ENCODE measurements around the gene PKD1L1. TPM values are rescaled to one million over a fixed set of nuclear protein-coding genes. Genes with fewer than 3 reads are reported as not detected.

Gene PKD1L1
- polyA plus RNA-seq, 2 of the 4 experiments (the other 2 are of a cell fraction): 0.21 TPM

DNA sequence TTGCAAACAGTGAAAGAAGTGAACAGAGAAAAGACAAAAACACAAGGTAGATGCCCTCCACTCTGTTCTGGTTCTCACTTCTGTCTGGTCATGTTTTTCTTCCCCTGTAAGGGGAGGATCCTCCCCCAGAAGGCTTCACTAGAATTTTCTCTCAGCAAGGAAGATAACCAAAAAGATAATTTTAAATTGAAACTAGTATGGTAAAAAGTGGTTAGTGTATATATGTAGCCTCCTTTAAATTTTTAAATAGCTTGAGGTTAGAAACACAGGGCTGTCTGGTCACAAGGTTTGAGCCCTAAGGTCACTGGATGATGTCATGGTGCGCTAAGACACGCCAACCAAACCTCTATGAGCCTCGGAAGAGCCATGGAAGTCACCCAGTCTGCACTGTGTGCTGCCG, 5.6 kb upstream of the PKD1L1 start (continued):
- TF ChIP-seq PHF8 (IDR thresholded peaks at IDR 0.05; ENCODE audit: borderline replicate concordance, low read depth) (no peak), RAD21 (conservative IDR thresholded peaks at IDR 0.05 in 1 of 2, IDR thresholded peaks at IDR 0.05 in 1 of 2) (no peak)

DNA sequence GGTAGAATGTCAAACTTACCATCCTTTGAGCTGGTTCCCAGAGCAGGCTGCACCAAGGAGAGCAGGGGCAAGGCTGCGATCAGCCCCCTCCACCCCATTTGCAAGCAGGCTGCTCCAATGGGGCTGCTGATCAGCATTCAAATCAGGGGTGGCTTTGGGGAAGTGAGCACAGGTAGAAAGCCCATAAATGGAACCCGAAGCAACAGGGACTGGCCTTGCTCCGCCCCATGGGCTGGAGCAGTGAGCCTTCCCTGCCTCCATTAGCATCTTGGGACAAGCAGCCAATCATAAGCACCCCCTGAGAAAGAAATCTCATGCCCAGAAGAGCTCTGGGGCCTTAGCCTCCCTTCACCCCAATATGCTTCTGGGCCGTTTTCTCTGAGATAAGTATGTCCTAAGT, 4.0 kb upstream of the PKD1L1 start:
- WGBS (ENCODE audit: missing lambda C conversion rate): 93% methylated on average over 4 of the region's 4 CpGs
- H3K9me3 ChIP-seq: no peaks in the 10 kb centered on the region
- H3K4me2 ChIP-seq: no peak overlapping the region
- no peak overlapping the region for H3K27ac ChIP-seq
- TF ChIP-seq RFX5 (IDR thresholded peaks at IDR 0.05) (no peak), RAD21 (conservative IDR thresholded peaks at IDR 0.05 in 1 of 2, IDR thresholded peaks at IDR 0.05 in 1 of 2) (no peak), HOXB13 (CRISPR knock-in tag; IDR thresholded peaks at IDR 0.05; ENCODE audit: low read depth) (no peak), FOSL2 (IDR thresholded peaks at IDR 0.05) (no peak), FOSL2 (CRISPR knock-in tag; IDR thresholded peaks at IDR 0.05) (no peak), POLR2AphosphoS2 (conservative IDR thresholded peaks at IDR 0.05; ENCODE audit: low read length) (no peak), JUN (IDR thresholded peaks at IDR 0.05) (no peak), GATA3 (IDR thresholded peaks at IDR 0.05; ENCODE audit: borderline replicate concordance) (no peak), KDM5A (IDR thresholded peaks at IDR 0.05) (no peak), PBX3 (IDR thresholded peaks at IDR 0.05) (no peak), ELK1 (IDR thresholded peaks at IDR 0.05; ENCODE audit: low read depth, low read length) (no peak), CEBPB (IDR thresholded peaks at IDR 0.05) (no peak), ZSCAN20 (CRISPR knock-in tag; IDR thresholded peaks at IDR 0.05) (no peak), FOXS1 (CRISPR knock-in tag; IDR thresholded peaks at IDR 0.05) (no peak)
- 0 out of 3 replicates have a peak, but pooled peaks cover 3% of the 10 kb centered on the region for H3K4me1 ChIP-seq
- CTCF ChIA-PET: interaction anchor here (0.9 to 5.9 kb wide), 5 partner anchors 7 to 203 kb away, joined by 3 to 26 read pairs (median 7); no protein-coding TSS in a partner anchor
- FAIRE-seq (no peak), DNase-seq (ENCODE audit: low read depth in 1 of 2, low spot score in 1 of 2) (no peak), ATAC-seq (no peak)
- no peak overlapping the region for H3K4me3 ChIP-seq
- POLR2A ChIA-PET: no interaction called here

- FAIRE-seq (no peak), DNase-seq (ENCODE audit: low read depth in 1 of 2, low spot score in 1 of 2) (no peak), ATAC-seq (no peak)
- Histone ChIP-seq H3K4me2 (no peak overlapping the region), H3K4me1 (0 out of 3 replicates have a peak, but pooled peaks cover 3% of the 10 kb centered on the region), H3K27ac (no peak overlapping the region), H3K4me3 (no peak overlapping the region), H3K9me3 (no peaks in the 10 kb centered on the region)
- CTCF ChIA-PET: interaction anchor here (0.9 to 5.9 kb wide), 5 partner anchors 13 to 685 kb away, joined by 3 to 26 read pairs (median 3); no protein-coding TSS in a partner anchor
- TF ChIP-seq FOSB (CRISPR knock-in tag; IDR thresholded peaks at IDR 0.05) (no peak), PBX3 (IDR thresholded peaks at IDR 0.05) (no peak), HOXB5 (CRISPR knock-in tag; IDR thresholded peaks at IDR 0.05) (no peak), FOSL2 (IDR thresholded peaks at IDR 0.05) (no peak), FOSL2 (CRISPR knock-in tag; IDR thresholded peaks at IDR 0.05) (no peak), EP300 (IDR thresholded peaks at IDR 0.05) (no peak), CHD4 (IDR thresholded peaks at IDR 0.05; ENCODE audit: borderline replicate concordance) (no peak), POLR2A (IDR thresholded peaks at IDR 0.05; ENCODE audit: low read length) (no peak), NR3C1 (IDR thresholded peaks at IDR 0.05) (no peak), TFCP2L1 (CRISPR knock-in tag; IDR thresholded peaks at IDR 0.05) (no peak), KDM5A (IDR thresholded peaks at IDR 0.05) (no peak), RNF2 (IDR thresholded peaks at IDR 0.05; ENCODE audit: borderline replicate concordance, low read depth) (no peak), SMC3 (IDR thresholded peaks at IDR 0.05) (no peak), RCOR1 (IDR thresholded peaks at IDR 0.05; ENCODE audit: low read depth, low read length) (no peak), HEYL (CRISPR knock-in tag; IDR thresholded peaks at IDR 0.05) (no peak)
- TF ChIP-seq, protein P1, sequence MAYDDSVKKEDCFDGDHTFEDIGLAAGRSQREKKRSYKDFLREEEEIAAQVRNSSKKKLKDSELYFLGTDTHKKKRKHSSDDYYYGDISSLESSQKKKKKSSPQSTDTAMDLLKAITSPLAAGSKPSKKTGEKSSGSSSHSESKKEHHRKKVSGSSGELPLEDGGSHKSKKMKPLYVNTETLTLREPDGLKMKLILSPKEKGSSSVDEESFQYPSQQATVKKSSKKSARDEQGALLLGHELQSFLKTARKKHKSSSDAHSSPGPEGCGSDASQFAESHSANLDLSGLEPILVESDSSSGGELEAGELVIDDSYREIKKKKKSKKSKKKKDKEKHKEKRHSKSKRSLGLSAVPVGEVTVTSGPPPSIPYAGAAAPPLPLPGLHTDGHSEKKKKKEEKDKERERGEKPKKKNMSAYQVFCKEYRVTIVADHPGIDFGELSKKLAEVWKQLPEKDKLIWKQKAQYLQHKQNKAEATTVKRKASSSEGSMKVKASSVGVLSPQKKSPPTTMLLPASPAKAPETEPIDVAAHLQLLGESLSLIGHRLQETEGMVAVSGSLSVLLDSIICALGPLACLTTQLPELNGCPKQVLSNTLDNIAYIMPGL (CRISPR knock-in tag; IDR thresholded peaks at IDR 0.05; ENCODE audit: borderline replicate concordance): no peak
- POLR2A ChIA-PET: no interaction called here
These were observed 3.1 kb upstream of the PKD1L1 start for GRCh38 chr7:47951374-47951773.
